ENCODE data around the gene NUMB.

Gene NUMB

GRCh38 chr14:73463411-73463810 is 5.1 kb upstream of the NUMB start:
- Histone ChIP-seq H3K27ac (ENCODE audit: low read length) (no peak overlapping the region), H3K9ac (ENCODE audit: low read length in 2 of 2) (no peak overlapping the region), H3K9me3 (ENCODE audit: control insufficient read depth in 2 of 2, low read length in 2 of 2) (no peaks in the 10 kb centered on the region), H3K4me3 (ENCODE audit: low read length in 2 of 2) (no peak overlapping the region), H3K4me1 (ENCODE audit: control insufficient read depth, insufficient read depth, low read length) (peaks cover 31% of the 10 kb centered on the region), H3K36me3 (ENCODE audit: control insufficient read depth in 2 of 2, insufficient read depth in 2 of 2, low read length in 2 of 2) (no peaks in the 10 kb centered on the region), H3K27me3 (ENCODE audit: control insufficient read depth in 1 of 2, insufficient read depth in 2 of 2, low read length in 2 of 2) (no peaks in the 10 kb centered on the region)

- Histone ChIP-seq H3K36me3 (ENCODE audit: control insufficient read depth in 2 of 2, insufficient read depth in 2 of 2, low read length in 2 of 2) (no peaks in the 10 kb centered on the region), H3K27ac (ENCODE audit: low read length) (peak overlapping the region; percentile 58), H3K4me1 (ENCODE audit: control insufficient read depth, insufficient read depth, low read length) (peaks cover 31% of the 10 kb centered on the region), H3K4me3 (ENCODE audit: low read length in 2 of 2) (peak overlapping the region; percentile 39 to 61), H3K9ac (ENCODE audit: low read length in 2 of 2) (no peak overlapping the region), H3K27me3 (ENCODE audit: control insufficient read depth in 1 of 2, insufficient read depth in 2 of 2, low read length in 2 of 2) (no peaks in the 10 kb centered on the region), H3K9me3 (ENCODE audit: control insufficient read depth in 2 of 2, low read length in 2 of 2) (no peaks in the 10 kb centered on the region)
These were observed 4.5 kb upstream of the NUMB start for GRCh38 chr14:73462815-73463214.

- H3K27ac ChIP-seq (ENCODE audit: low read length): peak overlapping the region; percentile 58
- H3K4me3 ChIP-seq (ENCODE audit: low read length in 2 of 2): peak overlapping the region; percentile 39 to 61
- no peaks in the 10 kb centered on the region for H3K9me3 ChIP-seq (ENCODE audit: control insufficient read depth in 2 of 2, low read length in 2 of 2)
- peak overlapping the region in 1 of 2 donors; percentile 37 for H3K9ac ChIP-seq (ENCODE audit: low read length in 2 of 2)
- peaks cover 31% of the 10 kb centered on the region for H3K4me1 ChIP-seq (ENCODE audit: control insufficient read depth, insufficient read depth, low read length)
- no peaks in the 10 kb centered on the region for H3K36me3 ChIP-seq (ENCODE audit: control insufficient read depth in 2 of 2, insufficient read depth in 2 of 2, low read length in 2 of 2)
- H3K27me3 ChIP-seq (ENCODE audit: control insufficient read depth in 1 of 2, insufficient read depth in 2 of 2, low read length in 2 of 2): no peaks in the 10 kb centered on the region
These were observed 3.8 kb upstream of the NUMB start for GRCh38 chr14:73462048-73462715.

- Histone ChIP-seq H3K27me3 (ENCODE audit: control insufficient read depth in 1 of 2, insufficient read depth in 2 of 2, low read length in 2 of 2) (no peaks in the 10 kb centered on the region), H3K9ac (ENCODE audit: low read length in 2 of 2) (no peak overlapping the region), H3K4me1 (ENCODE audit: control insufficient read depth, insufficient read depth, low read length) (peaks cover 31% of the 10 kb centered on the region), H3K27ac (ENCODE audit: low read length) (peak overlapping the region; percentile 58), H3K4me3 (ENCODE audit: low read length in 2 of 2) (peak overlapping the region; percentile 21 to 61), H3K36me3 (ENCODE audit: control insufficient read depth in 2 of 2, insufficient read depth in 2 of 2, low read length in 2 of 2) (no peaks in the 10 kb centered on the region), H3K9me3 (ENCODE audit: control insufficient read depth in 2 of 2, low read length in 2 of 2) (no peaks in the 10 kb centered on the region)
These were observed 3.2 kb upstream of the NUMB start for GRCh38 chr14:73461478-73462047.

- Histone ChIP-seq H3K27ac (ENCODE audit: low read length) (no peak overlapping the region), H3K9ac (ENCODE audit: low read length in 2 of 2) (no peak overlapping the region), H3K9me3 (ENCODE audit: control insufficient read depth in 2 of 2, low read length in 2 of 2) (no peaks in the 10 kb centered on the region), H3K36me3 (ENCODE audit: control insufficient read depth in 2 of 2, insufficient read depth in 2 of 2, low read length in 2 of 2) (no peaks in the 10 kb centered on the region), H3K4me3 (ENCODE audit: low read length in 2 of 2) (no peak overlapping the region), H3K4me1 (ENCODE audit: control insufficient read depth, insufficient read depth, low read length) (peaks cover 29% of the 10 kb centered on the region), H3K27me3 (ENCODE audit: control insufficient read depth in 1 of 2, insufficient read depth in 2 of 2, low read length in 2 of 2) (no peaks in the 10 kb centered on the region)
These were observed 2.4 kb upstream of the NUMB start for GRCh38 chr14:73460691-73461127.

- H3K27ac ChIP-seq (ENCODE audit: low read length): no peak overlapping the region
- H3K9ac ChIP-seq (ENCODE audit: low read length in 2 of 2): no peak overlapping the region
- no peak overlapping the region for H3K4me3 ChIP-seq (ENCODE audit: low read length in 2 of 2)
- H3K27me3 ChIP-seq (ENCODE audit: control insufficient read depth in 1 of 2, insufficient read depth in 2 of 2, low read length in 2 of 2): no peaks in the 10 kb centered on the region
- peaks cover 27% of the 10 kb centered on the region for H3K4me1 ChIP-seq (ENCODE audit: control insufficient read depth, insufficient read depth, low read length)
- H3K9me3 ChIP-seq (ENCODE audit: control insufficient read depth in 2 of 2, low read length in 2 of 2): no peaks in the 10 kb centered on the region
- H3K36me3 ChIP-seq (ENCODE audit: control insufficient read depth in 2 of 2, insufficient read depth in 2 of 2, low read length in 2 of 2): no peaks in the 10 kb centered on the region
These were observed 1.6 kb upstream of the NUMB start for GRCh38 chr14:73459959-73460358.

GRCh38 chr14:73457924-73458182 is 493 bp downstream of the NUMB start:
- Histone ChIP-seq H3K4me3 (ENCODE audit: low read length in 2 of 2) (peak overlapping the region; percentile 84 to 89), H3K9ac (ENCODE audit: low read length in 2 of 2) (peak overlapping the region; percentile 80 to 88), H3K9me3 (ENCODE audit: control insufficient read depth in 2 of 2, low read length in 2 of 2) (no peaks in the 10 kb centered on the region), H3K36me3 (ENCODE audit: control insufficient read depth in 2 of 2, insufficient read depth in 2 of 2, low read length in 2 of 2) (no peaks in the 10 kb centered on the region), H3K27me3 (ENCODE audit: control insufficient read depth in 1 of 2, insufficient read depth in 2 of 2, low read length in 2 of 2) (no peaks in the 10 kb centered on the region), H3K4me1 (ENCODE audit: control insufficient read depth, insufficient read depth, low read length) (peaks cover 22% of the 10 kb centered on the region), H3K27ac (ENCODE audit: low read length) (peak overlapping the region; percentile 75)

- Histone ChIP-seq H3K27me3 (ENCODE audit: control insufficient read depth in 1 of 2, insufficient read depth in 2 of 2, low read length in 2 of 2) (no peaks in the 10 kb centered on the region), H3K36me3 (ENCODE audit: control insufficient read depth in 2 of 2, insufficient read depth in 2 of 2, low read length in 2 of 2) (no peaks in the 10 kb centered on the region), H3K4me1 (ENCODE audit: control insufficient read depth, insufficient read depth, low read length) (peaks cover 17% of the 10 kb centered on the region), H3K9ac (ENCODE audit: low read length in 2 of 2) (peak overlapping the region; percentile 80 to 88), H3K9me3 (ENCODE audit: control insufficient read depth in 2 of 2, low read length in 2 of 2) (no peaks in the 10 kb centered on the region), H3K27ac (ENCODE audit: low read length) (peak overlapping the region; percentile 75), H3K4me3 (ENCODE audit: low read length in 2 of 2) (peak overlapping the region; percentile 84 to 89)
These were observed 1.1 kb downstream of the NUMB start for GRCh38 chr14:73457041-73457923.

- no peak overlapping the region for H3K9ac ChIP-seq (ENCODE audit: low read length in 2 of 2)
- H3K4me1 ChIP-seq (ENCODE audit: control insufficient read depth, insufficient read depth, low read length): no peaks in the 10 kb centered on the region
- H3K9me3 ChIP-seq (ENCODE audit: control insufficient read depth in 2 of 2, low read length in 2 of 2): no peaks in the 10 kb centered on the region
- no peak overlapping the region for H3K27ac ChIP-seq (ENCODE audit: low read length)
- no peaks in the 10 kb centered on the region for H3K27me3 ChIP-seq (ENCODE audit: control insufficient read depth in 1 of 2, insufficient read depth in 2 of 2, low read length in 2 of 2)
- no peaks in the 10 kb centered on the region for H3K36me3 ChIP-seq (ENCODE audit: control insufficient read depth in 2 of 2, insufficient read depth in 2 of 2, low read length in 2 of 2)
- no peak overlapping the region for H3K4me3 ChIP-seq (ENCODE audit: low read length in 2 of 2)
These were observed 3.1 kb downstream of the NUMB start for GRCh38 chr14:73455294-73455693.

GRCh38 chr14:73452341-73453186 is 5.8 kb downstream of the NUMB start:
- no peaks in the 10 kb centered on the region for H3K4me1 ChIP-seq (ENCODE audit: control insufficient read depth, insufficient read depth, low read length)
- no peaks in the 10 kb centered on the region for H3K9me3 ChIP-seq (ENCODE audit: control insufficient read depth in 2 of 2, low read length in 2 of 2)
- no peaks in the 10 kb centered on the region for H3K27me3 ChIP-seq (ENCODE audit: control insufficient read depth in 1 of 2, insufficient read depth in 2 of 2, low read length in 2 of 2)
- no peak overlapping the region for H3K9ac ChIP-seq (ENCODE audit: low read length in 2 of 2)
- no peak overlapping the region for H3K4me3 ChIP-seq (ENCODE audit: low read length in 2 of 2)
- no peaks in the 10 kb centered on the region for H3K36me3 ChIP-seq (ENCODE audit: control insufficient read depth in 2 of 2, insufficient read depth in 2 of 2, low read length in 2 of 2)
- no peak overlapping the region for H3K27ac ChIP-seq (ENCODE audit: low read length)

Data from stomach smooth muscle (tissue), 2 donors.